Fibroblast of pulmonary artery (primary cell): Measurements from ENCODE around the gene CCDC88C.
A peak's percentile ranks its signal among the peaks of the same experiment; 100 is the strongest.

Experiments
- DNase-seq: peaks from one replicate; pipeline ENCODE4 v3.0.0-alpha.2; 2010; ENCODE audit warnings: low read depth
- H3K4me3 ChIP-seq: replicated peaks from 2 replicates; pipeline ENCODE4 v1.5.1; 2011; ENCODE audit warnings: low read depth, mild to moderate bottlenecking, control low read depth, low read length, moderate library complexity
- TF ChIP-seq, protein P1 (sequence below): IDR thresholded peaks from 2 replicates; pipeline ENCODE4 v1.5.1; 2011; ENCODE audit warnings: mild to moderate bottlenecking, control low read depth, low read length, inconsistent platforms; ENCODE audit errors: missing control alignments

Gene CCDC88C

DNA sequence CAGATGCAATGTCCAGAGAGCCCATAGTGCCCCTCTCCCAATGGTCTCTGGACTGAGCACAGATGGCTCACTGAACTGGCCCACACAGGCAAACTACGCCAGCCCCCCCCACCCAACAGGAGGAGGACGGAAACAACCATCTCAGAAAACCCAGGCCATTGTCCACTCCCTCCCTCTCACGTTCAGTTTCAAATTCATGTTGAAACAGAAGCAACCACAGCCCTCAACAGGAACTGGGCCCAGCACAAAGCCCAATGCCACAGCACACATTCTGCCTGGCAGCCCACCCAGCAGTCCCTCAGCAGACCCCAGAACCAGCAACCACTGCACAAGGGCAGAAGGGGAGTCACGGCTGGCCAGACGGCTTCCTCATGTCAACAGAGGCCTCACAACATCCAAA is 10.6 kb downstream of the CCDC88C start:
- TF ChIP-seq, protein P1, sequence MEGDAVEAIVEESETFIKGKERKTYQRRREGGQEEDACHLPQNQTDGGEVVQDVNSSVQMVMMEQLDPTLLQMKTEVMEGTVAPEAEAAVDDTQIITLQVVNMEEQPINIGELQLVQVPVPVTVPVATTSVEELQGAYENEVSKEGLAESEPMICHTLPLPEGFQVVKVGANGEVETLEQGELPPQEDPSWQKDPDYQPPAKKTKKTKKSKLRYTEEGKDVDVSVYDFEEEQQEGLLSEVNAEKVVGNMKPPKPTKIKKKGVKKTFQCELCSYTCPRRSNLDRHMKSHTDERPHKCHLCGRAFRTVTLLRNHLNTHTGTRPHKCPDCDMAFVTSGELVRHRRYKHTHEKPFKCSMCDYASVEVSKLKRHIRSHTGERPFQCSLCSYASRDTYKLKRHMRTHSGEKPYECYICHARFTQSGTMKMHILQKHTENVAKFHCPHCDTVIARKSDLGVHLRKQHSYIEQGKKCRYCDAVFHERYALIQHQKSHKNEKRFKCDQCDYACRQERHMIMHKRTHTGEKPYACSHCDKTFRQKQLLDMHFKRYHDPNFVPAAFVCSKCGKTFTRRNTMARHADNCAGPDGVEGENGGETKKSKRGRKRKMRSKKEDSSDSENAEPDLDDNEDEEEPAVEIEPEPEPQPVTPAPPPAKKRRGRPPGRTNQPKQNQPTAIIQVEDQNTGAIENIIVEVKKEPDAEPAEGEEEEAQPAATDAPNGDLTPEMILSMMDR: no peak
- no peak overlapping the region for H3K4me3 ChIP-seq
- DNase-seq: no peak

DNA sequence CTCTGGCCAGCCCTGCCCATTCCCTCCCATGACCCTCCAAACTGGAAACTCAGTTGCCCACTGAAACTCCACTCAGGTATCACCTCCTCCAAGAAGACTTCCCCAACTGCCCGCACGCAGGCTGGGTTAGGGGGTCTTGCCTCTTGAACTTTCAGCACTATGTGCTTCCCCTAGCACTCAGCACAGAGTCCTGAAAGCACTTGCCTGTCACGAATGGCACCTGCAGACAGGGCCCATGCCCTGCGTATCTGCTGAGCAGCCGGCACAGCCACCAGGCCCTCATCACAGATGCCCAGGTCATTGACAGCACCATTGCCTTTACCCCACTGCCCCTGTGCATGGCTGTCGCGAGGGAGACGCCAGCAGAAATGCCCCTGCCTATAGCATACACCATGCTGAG is 11.2 kb downstream of the CCDC88C start:
- no peak overlapping the region for H3K4me3 ChIP-seq
- DNase-seq: no peak
- TF ChIP-seq, protein P1: no peak

GRCh38 chr14:91405724-91406435 is 11.7 kb downstream of the CCDC88C start:
- DNase-seq: no peak
- H3K4me3 ChIP-seq: no peak overlapping the region
- TF ChIP-seq, protein P1: no peak

GRCh38 chr14:91405241-91405721 is 12.3 kb downstream of the CCDC88C start:
- H3K4me3 ChIP-seq: no peak overlapping the region
- TF ChIP-seq, protein P1: no peak
- DNase-seq: no peak

DNA sequence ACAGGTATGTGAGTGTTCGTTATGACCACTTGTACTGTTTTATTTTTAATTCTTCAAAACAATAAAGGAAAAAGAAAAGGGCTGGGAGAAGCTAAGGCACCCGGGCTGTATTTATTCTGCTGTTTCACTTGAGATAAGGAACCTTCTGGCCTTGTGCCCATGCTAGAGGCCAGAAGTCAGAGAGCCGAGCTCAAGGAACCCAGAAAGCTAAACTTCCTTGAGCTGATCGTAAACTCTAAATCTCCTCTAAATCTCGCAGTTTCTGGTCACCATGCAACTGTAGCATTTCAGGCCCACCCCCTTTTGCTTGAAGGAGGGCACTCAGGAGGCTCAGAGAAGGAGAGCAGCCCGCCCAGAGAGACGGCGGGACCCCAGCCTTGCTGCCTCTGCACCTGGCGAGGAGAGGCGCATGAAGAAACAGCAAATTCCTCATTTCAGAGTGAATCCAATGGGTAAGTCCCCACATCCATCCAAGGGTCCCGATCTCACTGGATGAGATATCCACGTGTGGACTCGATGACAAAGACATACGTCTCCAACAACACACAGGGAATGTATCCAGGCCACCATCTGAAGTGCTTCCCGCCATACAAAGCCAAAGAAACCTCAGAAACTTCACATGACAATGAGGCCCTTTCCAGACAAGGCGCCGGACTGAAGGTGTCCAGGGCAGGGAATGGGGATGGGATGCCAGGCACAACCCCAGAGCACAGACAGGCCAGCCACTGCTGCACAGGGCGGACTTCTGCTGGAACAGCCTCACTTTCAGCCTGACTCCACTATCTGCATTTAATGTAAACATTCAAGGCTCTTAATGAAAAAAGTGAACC is 14.6 kb downstream of the CCDC88C start:
- peak; percentile 46 for DNase-seq
- TF ChIP-seq, protein P1: no peak
- H3K4me3 ChIP-seq: no peak overlapping the region

DNA sequence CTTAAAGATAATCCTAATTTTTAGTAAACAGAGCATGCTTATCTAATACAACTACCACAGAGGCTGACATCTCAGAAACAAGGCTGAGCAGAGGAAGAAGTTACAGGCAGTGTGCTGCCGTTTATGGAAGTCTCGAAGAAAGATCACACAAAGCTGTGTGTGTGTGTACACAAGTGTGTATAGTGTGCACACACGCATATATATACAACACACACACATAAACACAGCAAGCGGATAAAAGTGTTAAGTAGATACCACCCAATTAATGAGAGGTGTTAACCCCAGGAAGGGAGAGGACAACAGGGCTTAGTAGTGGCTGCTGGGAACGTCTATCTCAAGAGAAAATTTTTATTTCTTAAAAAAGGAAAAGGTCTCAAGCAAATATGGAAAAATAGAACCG is 15.3 kb downstream of the CCDC88C start:
- TF ChIP-seq, protein P1: no peak
- no peak for DNase-seq
- H3K4me3 ChIP-seq: no peak overlapping the region
